OCI-LY3 (cell line): Measurements from ENCODE around the gene SPAAR.

ENCODE experiments used
- H2AFZ ChIP-seq: fragments of 200-600, 300-600 bp; shearing (Covaris generic); 2 replicates; pipeline ENCODE4 v1.6.0; 2014; ENCODE audit warnings: antibody characterized with exemption, low read depth, low read length
- H3K27ac ChIP-seq: fragments of 200-600, 300-600 bp; sonication (generic); 2 replicates; pipeline ENCODE4 v1.5.1; 2014; ENCODE audit warnings: mild to moderate bottlenecking, low read length, moderate library complexity, mixed read lengths
- H3K27me3 ChIP-seq: fragments of 200-600, 300-600 bp; sonication (generic); 2 replicates; pipeline ENCODE4 v1.6.1; 2014; ENCODE audit warnings: low read depth, low read length, mixed read lengths
- H3K36me3 ChIP-seq: fragments of 200-600, 300-600 bp; sonication (generic); replicated peaks from 2 replicates; pipeline ENCODE3; 2014; ENCODE audit warnings: low read depth, low read length, mixed read lengths
- H3K4me1 ChIP-seq: fragments of 300-600, 200-600 bp; sonication (generic); 2 replicates; pipeline ENCODE4 v1.6.1; 2014; ENCODE audit warnings: low read length, mixed read lengths
- H3K4me2 ChIP-seq: fragments of 200-600, 300-600 bp; sonication (generic); 2 replicates; pipeline ENCODE4 v1.6.1; 2014; ENCODE audit warnings: low read length, mixed read lengths
- H3K4me3 ChIP-seq: fragments of 300-600, 200-600 bp; sonication (generic); 2 replicates; pipeline ENCODE4 v1.5.1; 2014; ENCODE audit warnings: antibody characterized with exemption, mild to moderate bottlenecking, low read length, moderate library complexity
- H3K79me2 ChIP-seq: fragments of 300-600, 200-600 bp; shearing (Covaris generic); 2 replicates; pipeline ENCODE4 v1.6.1; 2014; ENCODE audit warnings: mild to moderate bottlenecking, low read length, mixed read lengths
- H3K9ac ChIP-seq: fragments of 300-600, 200-600 bp; shearing (Covaris generic); 2 replicates; pipeline ENCODE4 v1.6.0; 2014; ENCODE audit warnings: mild to moderate bottlenecking, low read length, moderate library complexity
- H3K9me3 ChIP-seq: fragments of 200-600, 300-600 bp; shearing (Covaris generic); 2 replicates; pipeline ENCODE4 v1.6.1; 2014; ENCODE audit warnings: low read length, mixed read lengths; ENCODE audit not compliant: insufficient read depth
- H4K20me1 ChIP-seq: fragments of 200-600, 300-600 bp; sonication (generic); 2 replicates; pipeline ENCODE4 v1.6.1; 2016; ENCODE audit warnings: low read length, mixed read lengths; ENCODE audit not compliant: insufficient read depth
- EZH2phosphoT487 ChIP-seq: fragments of 200-600 bp; shearing (Covaris generic); IDR thresholded peaks from 2 replicates; pipeline ENCODE4 v1.6.1; 2018; ENCODE audit warnings: antibody characterized with exemption, mixed run types, low read depth
- TF ChIP-seq, protein P1 (sequence below): fragments of 200-600, 300-600 bp; sonication (generic); IDR thresholded peaks from 2 replicates; pipeline ENCODE4 v1.5.1; 2014; ENCODE audit warnings: antibody characterized with exemption, low read length, low read depth

Gene SPAAR

DNA sequence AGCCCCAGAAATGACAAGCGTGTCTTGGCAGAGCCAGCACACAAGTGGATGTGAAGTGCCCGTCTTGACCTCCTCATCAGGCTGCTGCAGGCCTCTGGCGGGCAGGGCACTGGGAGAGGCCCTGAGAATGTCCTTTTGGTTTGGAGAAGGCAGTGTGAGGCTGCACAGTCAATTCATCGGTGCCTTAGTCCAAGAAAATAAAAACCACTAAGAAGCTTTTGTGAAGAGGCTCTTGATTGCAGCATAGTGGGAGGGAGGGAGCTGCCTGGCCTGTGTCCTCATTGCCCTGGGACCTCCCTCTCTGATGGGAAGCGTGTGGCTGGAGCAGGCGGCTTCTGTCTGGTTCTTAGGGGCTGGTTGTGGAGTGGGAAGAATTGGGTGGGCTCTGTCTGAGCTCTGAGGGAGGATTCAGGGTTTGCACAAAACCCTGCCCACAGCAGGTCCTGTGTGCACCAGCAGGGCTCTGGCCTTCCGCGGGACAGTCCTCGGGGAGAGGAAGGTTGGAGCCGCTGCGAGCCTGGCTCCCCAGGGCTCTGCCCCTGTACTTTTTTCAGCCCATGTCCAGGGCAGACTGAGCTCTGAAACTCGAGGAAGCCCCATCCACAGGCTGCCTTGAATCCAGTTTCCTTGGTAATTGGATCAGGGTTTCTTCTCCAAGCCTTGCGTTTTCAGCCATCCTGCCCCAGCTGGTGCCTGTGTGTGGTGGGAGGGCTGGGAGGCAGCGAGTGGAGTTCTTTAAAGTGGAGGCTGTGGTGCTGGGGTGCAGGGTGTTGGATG is 2.2 kb upstream of the SPAAR start:
- H3K27ac ChIP-seq, result no peak overlapping the region
- no peak overlapping the region for H3K4me3 ChIP-seq

DNA sequence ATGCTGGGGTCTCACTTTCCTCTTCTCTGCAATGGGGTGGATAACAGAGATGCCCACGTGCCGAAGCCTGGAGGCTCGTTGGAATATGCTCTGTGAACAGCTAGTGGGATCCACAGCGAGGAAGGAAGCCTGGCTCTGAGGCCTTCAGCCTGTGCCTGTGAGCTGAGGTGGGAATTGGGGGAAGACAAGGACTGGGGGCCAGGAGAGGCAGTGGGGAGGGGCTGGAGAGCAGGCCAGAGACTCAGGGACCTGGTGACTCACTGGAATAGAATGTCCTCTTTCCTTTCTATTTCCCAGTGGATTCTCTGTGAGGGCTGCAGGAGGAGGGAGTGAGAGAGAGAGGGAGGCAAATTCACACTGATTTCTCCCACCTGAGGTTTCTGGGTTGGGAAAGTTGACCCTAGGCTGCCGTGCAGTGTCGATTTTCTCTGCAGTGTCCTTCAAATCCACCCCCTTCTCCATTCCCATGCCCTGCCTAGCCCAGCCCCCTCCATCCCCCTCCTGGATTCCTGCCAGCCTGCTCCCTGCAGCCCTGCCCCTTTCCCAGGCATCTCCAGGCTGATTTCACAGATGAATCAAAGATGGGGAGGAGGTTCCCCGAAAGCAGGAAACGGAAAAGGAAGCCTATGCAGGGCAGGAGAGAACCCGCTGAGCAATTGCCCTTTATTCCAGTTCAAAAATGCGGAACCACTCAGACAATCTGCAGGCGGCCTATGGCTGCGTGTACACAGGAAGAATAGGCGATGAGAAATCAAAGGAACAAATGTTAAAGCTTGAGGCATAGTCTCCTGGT is 1.4 kb upstream of the SPAAR start:
- no peak overlapping the region for H3K9ac ChIP-seq
- TF ChIP-seq, protein P1, sequence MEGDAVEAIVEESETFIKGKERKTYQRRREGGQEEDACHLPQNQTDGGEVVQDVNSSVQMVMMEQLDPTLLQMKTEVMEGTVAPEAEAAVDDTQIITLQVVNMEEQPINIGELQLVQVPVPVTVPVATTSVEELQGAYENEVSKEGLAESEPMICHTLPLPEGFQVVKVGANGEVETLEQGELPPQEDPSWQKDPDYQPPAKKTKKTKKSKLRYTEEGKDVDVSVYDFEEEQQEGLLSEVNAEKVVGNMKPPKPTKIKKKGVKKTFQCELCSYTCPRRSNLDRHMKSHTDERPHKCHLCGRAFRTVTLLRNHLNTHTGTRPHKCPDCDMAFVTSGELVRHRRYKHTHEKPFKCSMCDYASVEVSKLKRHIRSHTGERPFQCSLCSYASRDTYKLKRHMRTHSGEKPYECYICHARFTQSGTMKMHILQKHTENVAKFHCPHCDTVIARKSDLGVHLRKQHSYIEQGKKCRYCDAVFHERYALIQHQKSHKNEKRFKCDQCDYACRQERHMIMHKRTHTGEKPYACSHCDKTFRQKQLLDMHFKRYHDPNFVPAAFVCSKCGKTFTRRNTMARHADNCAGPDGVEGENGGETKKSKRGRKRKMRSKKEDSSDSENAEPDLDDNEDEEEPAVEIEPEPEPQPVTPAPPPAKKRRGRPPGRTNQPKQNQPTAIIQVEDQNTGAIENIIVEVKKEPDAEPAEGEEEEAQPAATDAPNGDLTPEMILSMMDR, result no peak
- TF ChIP-seq EZH2phosphoT487, result no peak
- H3K27ac ChIP-seq, result no peak overlapping the region
- no peaks in the 10 kb centered on the region for H3K79me2 ChIP-seq
- no peak overlapping the region for H2AFZ ChIP-seq
- H3K27me3 ChIP-seq, result peaks cover 8% of the 10 kb centered on the region; the same call in 1 of the 2 replicates
- H3K4me1 ChIP-seq, result peaks cover 9% of the 10 kb centered on the region; the same call in 1 of the 2 replicates
- no peaks in the 10 kb centered on the region for H3K36me3 ChIP-seq
- no peaks in the 10 kb centered on the region for H3K9me3 ChIP-seq
- no peak overlapping the region for H3K4me3 ChIP-seq
- H3K4me2 ChIP-seq, result no peak overlapping the region
- H4K20me1 ChIP-seq, result no peaks in the 10 kb centered on the region

More for the DNA sequence above, 2.2 kb upstream of the SPAAR start:
- H3K4me2 ChIP-seq, result no peak overlapping the region
- no peaks in the 10 kb centered on the region for H4K20me1 ChIP-seq
- TF ChIP-seq, protein P1, result no peak
- TF ChIP-seq EZH2phosphoT487, result no peak
- peaks cover 8% of the 10 kb centered on the region; the same call in 1 of the 2 replicates for H3K27me3 ChIP-seq
- no peaks in the 10 kb centered on the region for H3K36me3 ChIP-seq
- H3K4me1 ChIP-seq, result peaks cover 9% of the 10 kb centered on the region; the same call in 1 of the 2 replicates
- H3K79me2 ChIP-seq, result no peaks in the 10 kb centered on the region
- no peak overlapping the region for H3K9ac ChIP-seq
- no peaks in the 10 kb centered on the region for H3K9me3 ChIP-seq
- no peak overlapping the region for H2AFZ ChIP-seq

DNA sequence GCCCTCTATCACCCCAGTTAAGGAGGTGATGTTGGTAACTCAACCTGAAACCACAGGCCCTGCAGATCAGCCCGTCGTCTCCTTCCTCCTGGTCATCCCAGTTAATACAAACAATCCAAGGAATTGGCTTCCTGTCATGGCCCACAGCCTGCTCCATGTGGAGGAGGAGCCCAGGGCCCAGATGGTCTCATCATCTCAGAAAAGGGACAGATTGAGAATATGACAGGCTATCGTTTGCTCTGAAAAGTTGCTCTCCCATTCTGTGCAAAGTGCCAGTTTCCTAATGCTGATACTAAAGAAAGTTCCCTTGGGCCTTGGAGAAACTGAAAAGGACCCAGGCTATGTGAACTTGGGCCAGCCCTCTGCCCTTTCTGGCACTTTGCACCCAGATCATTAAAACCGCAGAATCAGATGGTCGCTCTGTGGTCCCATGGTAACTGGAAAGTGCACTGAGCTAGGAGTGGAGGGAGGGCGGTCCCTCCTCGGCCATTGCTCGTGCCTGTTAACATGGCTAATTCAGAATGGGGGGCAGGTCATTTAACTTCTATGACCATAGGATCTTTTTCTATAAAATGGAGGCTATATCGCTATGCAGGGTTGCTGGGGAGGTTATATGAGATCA is 675 bp upstream of the SPAAR start:
- Histone ChIP-seq H3K9me3 (no peaks in the 10 kb centered on the region), H3K27ac (no peak overlapping the region), H3K9ac (no peak overlapping the region), H3K79me2 (no peaks in the 10 kb centered on the region), H2AFZ (no peak overlapping the region), H3K4me1 (peaks cover 9% of the 10 kb centered on the region; the same call in 1 of the 2 replicates), H3K27me3 (peaks cover 8% of the 10 kb centered on the region; the same call in 1 of the 2 replicates), H3K4me2 (no peak overlapping the region), H3K4me3 (no peak overlapping the region), H3K36me3 (no peaks in the 10 kb centered on the region), H4K20me1 (no peaks in the 10 kb centered on the region)
- no peak for TF ChIP-seq EZH2phosphoT487
- TF ChIP-seq, protein P1, result no peak
